Posterior cingulate gyrus (tissue), 11 donors: ENCODE results near the gene PITPNC1.
"Not testable (repeated sequence)": the region's sequence is repeated elsewhere in the genome, so short reads cannot be mapped to it uniquely, and the experiment has no call there.

Source experiments
- DNase-seq, 10 donors: peaks; one replicate each; pipeline versions ENCODE4 v3.0.0 to v3.0.0-alpha.2; 2020 to 2021; ENCODE audit warnings: mixed read lengths in 3 of 10
- intact Hi-C: fragments of 100-400 bp; cut with DNase I; formaldehyde crosslinking; loops from one replicate; pipeline ENCODE4 v1.15.1; 2023

PITPNC1 gene

DNA sequence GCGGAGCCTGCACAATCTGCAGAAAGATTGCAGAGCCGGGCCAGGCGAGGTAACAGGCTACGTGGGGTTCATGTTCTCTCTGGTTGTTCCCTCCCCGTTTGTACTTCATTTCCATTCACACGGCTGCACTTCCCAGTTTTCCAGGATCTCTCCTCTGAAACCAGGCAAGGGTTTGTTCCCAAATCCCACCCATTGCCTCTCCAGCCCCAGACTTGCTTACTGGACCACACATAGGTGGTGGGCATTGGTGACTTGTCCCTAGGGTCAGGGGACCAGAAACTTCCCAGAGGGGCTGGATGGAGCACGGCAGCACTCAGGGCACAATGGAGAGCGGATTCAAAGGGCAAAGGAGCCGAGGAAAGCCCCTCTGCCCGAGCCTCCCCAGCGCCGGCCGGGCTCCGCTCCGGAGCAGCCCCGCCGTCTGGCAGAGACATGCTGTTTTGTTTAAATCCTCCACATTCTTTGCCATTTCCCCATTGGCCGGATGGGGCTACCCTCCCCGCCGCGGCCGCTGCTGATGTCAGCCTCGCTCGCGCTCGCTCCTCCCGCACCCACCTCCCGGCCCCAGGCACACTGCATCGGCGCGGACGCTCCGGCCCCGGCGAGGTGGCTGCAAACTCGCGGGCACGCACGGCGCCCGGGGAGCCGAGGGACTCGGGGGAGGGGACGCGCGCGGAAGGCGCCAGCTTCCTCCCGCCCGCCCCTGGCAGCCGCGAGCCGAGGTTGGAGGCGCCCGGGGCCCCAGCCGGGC lies at the start of gene PITPNC1:
PITPNC1 (plus strand) TSS at position 545 of the 751 bp plus-strand sequence.
- intact Hi-C loops: loop anchor here (1.0 to 10.0 kb wide), 3 partner anchors 98 to 448 kb away; partner anchors contain the start of gene BPTF

DNA sequence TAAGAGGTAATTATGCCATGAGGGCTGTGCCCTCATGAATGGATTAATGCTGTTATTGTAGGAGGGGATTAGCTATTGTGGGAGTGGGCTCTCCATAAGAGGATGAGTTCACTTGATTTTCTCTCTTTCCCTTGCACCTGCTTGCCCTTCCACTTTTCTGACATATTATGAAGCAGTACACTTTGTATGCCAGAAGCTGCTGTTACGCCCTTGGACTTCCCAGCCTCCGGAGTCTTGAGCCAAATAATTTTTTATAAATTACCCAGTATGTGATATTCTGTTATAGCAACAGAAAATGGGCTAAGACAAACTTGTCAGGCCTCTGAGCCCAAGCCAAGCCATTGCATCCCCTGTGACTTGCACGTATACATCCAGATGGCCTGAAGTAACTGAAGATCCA lies 49.1 kb upstream of the PITPNC1 start:
- no peak for DNase-seq
- intact Hi-C loops: no loop called here

More for the DNA sequence above, at the start of gene PITPNC1:
- DNase-seq: peak; percentile 73 to 97 (median 89)

DNA sequence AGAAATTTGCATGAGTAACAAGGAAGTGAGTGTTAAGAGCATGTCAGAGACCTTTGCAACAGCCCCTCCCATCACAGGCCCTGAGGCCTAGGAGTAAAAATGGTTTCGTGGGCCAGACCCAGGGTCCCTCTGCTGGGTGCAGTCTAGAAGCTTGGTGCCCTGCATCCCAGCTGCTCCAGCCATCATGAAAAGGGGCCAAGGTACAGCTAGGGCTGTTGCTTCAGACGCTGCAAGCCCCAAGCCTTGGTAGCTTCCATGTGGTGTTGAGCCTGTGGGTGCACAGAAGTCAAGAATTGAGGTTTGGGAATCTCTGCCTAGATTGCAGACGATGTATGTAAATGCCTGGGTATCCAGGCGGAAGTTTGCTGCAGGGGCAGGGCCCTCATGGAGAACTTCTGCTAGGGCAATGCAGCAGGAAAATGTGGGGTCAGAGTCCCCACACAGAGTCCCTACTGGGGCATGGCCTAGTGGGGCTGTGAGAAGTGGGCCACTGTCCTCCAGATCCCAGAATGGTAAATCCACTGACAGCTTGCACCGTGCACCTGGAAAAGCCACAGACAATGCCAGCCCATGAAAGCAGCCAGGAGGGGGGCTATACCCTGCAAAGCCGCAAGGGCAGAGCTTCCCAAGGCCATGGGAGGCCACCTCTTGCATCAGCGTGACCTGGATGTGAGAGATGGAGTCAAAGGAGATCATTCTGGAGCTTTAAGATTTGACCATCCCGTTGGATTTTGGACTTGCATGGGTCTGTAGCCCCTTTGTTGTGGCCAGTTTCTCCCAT lies 45.5 kb upstream of the PITPNC1 start:
- intact Hi-C loops, DNase-seq: not testable (repeated sequence)

DNA sequence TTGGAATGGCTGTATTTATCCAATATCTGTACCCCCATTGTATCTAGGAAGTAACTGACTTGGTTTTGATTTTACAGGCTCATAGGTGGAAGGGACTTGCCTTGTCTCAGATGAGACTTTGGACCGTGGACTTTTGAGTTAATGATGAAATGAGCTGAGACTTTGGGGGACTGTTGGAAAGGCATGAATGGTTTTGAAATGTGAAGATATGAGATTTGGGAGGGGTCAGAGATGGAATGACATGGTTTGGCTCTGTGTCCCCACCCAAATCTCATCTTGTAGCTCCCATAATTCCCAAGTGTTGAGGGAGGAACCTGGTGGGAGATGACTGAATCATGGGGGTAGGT lies 44.9 kb upstream of the PITPNC1 start:
- DNase-seq, intact Hi-C loops: not testable (repeated sequence)

DNA sequence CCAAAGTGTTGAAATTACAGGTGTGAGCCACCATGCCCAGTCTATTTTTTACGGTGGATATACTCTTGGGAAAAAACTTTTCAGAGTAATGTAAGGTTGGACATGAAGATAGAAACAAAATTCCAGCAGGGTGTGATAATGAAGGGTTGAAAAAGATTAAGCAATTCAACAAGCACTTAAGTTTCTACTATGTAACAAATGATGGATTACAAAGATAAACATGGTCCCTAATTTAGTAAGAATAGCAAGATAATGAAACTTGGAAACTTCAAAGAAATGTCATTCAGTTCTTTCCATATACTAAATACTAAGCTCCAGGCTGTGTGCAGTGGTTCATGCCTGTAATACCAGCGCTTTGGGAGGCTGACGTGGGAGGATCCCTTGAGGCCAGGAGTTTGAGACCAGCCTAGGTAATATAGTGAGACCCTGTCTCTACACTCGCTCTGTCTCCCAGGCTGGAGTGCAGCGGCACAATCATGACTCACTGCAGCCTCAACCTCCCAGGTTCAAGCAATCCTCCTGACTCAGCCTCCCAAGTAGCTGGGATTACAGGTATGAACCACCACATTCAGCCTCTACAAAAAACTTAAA lies 41.7 kb upstream of the PITPNC1 start:
- intact Hi-C loops: no loop called here
- DNase-seq: no peak

DNA sequence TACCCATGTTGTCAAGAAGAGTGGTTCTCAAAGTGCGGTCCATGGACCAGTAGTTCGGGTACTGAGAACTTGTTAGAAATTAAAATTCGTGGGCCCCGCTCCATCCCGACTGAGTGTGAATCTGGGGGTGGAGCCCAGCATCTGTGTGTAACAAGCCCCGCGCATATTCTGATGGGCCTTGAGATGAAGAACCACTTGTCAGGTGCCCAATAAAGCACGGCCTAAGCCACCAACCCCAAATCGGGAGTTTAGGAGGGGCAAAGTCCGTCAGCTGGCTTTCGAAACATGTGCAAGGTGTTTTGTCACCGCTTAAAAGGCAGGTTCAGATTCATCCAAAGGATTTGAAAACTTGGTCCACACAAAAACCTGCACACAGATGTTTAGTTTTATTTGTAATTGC lies 40.2 kb upstream of the PITPNC1 start:
- DNase-seq: no peak
- intact Hi-C loops: no loop called here

DNA sequence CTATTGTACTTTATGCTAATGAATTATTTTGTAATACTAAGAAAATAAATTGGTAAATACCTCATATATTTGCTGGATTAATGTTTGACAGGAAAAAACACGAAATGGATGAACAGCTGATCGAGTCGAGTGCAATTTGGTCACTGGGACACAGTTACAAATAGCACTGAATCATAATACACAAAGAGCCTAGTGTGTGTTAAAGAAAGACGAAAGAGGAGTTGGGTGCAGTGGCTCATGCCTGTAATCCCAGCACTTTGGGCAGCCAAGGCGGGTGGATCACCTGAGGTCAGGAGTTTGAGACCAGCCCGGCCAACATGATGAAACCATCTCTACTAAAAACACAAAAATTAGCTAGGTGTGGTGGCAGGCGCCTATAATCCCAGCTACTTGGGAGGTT lies 38.7 kb upstream of the PITPNC1 start:
- DNase-seq, intact Hi-C loops: not testable (repeated sequence)

DNA sequence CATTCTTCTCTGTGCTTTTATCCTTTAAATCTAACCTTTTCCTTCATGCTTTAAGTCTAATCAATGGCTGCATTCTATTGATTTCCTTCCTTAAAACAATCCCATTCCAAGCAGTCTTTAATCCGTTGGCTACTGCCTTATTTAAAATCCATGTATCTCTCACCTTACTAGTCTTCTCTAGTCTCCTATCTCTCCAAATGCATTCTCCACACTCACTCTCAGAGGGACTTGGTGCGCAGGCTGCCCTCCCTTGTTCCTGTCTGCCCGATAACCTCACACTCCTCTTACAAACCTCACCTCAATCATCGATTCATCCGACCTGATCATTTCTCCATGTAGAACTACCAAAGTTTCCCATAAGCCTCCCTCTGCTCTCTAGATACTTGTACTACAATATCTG lies 33.8 kb upstream of the PITPNC1 start:
- DNase-seq: no peak
- intact Hi-C loops: no loop called here

DNA sequence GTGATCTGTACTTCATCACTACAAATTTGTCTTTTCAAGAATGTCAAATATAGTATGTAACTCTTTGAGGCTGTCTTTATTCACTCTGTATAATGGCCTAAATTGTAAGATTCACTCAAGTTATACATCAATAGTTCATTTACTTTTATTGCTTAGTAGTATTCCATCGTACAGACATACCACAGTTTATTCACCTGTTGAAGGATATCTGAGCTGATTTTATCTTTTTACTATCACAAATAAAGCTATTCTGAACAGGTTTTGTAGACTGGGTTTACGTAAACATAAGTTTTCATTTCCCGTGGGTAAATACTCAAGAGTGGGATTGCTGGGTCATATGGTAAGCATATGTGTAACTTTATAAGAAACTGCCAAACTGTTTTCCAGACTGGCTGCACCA lies 29.3 kb upstream of the PITPNC1 start:
- intact Hi-C loops: no loop called here
- DNase-seq: no peak

DNA sequence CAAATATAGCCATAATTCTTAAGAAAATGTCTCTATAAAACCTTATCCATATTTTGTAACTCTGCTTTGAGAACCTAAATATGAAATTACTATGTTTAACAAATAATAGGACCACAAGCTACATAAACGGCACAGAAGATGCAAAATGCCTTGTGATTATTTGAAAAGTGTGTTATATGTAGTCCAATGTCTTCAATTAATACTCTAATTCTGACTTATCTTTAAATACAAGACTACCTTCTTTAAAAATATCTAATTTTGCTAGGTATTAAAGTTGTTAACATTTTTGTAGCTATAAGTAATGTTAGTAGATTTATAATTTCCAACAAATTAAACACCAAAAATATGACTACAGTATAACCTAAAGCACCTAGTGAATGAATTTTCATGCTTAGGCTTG lies 27.7 kb upstream of the PITPNC1 start:
- intact Hi-C loops: no loop called here
- DNase-seq: no peak

DNA sequence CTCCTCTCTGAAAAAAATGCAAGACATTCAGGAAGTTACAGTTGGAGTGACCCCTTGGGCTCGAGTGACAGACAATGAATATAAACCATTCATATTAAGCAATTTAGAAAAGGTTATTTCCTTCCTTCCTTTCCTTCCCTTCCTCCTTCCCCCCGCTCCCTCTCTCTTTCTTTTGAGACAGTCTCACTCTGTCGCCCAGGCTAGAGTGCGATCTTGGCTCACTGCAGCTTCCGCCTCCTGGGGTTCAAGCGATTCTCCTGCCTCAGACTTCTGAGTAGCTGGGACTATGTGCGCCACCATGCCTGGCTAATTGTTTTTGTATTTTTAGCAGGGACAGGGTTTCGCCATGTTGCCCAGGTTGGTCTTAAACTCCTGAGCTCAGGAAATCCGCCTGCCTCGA lies 23.9 kb upstream of the PITPNC1 start:
- DNase-seq: no peak
- intact Hi-C loops: no loop called here

DNA sequence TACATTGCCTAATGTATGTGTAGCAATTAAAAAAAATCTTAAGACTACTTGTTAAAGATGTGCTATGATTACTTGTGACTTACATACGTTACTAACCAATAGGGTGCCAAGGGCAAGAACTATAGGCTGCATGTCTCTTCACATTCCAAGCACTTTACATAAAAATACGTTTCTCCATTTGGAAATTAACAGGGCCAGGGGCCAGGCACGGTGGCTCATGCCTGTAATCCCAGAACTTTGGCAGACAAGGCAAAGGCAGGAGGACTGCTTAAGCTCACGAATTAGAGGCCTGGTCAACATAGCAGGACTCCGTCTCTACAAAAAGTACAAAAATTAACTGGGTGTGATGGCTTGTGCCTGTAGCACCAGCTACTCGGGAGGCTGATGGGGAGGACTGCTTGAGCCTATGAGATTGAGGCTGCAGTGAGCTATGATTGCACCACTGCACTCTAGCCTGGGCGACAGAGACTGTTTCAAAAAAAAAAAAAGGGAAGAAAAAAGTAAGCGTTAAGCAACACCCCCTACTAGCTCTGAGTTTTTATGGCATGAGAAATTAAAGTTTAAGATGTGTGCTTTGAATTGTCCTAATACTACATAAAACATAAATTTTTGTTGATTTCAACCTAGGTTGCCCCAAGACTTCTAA lies 23.0 kb upstream of the PITPNC1 start:
- intact Hi-C loops: no loop called here

DNA sequence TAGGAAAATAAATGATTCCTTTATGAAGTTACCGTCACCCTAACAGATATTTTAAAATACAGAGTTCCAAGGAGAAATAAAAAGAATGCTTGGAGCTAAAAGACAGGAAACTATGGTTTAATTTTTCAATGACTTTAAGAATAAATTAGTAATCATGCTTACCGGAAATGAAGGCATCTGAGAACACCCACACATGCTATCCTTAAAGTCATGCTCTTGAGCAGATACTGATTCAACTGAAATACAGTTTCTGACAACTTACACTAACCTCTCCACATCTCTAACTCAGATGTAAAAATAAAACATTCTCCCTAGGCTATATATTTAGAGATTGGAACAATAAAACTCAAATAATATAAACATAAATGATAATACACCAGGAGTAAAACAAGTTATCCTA lies 18.5 kb upstream of the PITPNC1 start:
- DNase-seq: no peak
- intact Hi-C loops: no loop called here

More for the DNA sequence above, 23.0 kb upstream of the PITPNC1 start:
- no peak for DNase-seq

DNA sequence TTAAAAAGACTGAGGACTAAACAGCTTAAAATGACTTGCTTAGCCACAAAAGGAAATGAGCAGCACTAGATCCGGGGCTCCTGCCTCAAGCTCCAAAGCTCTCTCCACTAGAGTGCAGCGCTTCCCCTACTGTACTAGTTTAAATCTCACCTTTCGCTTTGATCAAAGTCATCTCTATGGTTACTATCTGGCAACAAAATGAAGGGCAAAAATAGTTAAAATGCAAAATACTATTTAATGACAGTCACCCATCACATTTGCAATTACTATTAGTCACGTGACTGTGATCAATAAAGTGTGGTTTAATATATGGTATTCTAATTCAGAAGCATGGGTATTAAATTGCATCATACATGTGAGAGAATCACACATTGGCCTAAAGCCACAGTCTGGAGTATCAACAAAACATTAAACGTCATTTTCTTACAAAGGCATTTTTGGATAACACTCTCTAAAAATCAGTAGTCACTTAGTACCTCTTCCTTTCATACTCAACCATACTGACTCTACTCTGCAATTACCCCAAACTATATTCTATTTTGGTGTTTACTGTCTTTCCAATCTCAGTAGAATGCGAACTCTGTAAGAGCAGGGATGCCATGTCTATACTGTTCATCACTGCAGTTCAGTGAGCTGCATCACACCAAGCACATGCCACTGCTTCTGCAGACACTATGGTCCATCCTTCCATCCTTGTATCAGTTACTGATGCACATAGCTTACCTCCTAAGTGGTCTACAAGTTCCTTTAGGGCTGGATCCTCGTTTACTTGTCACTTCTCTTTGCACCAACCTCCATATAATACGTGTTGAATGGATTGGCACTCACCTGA lies 16.9 kb upstream of the PITPNC1 start:
- DNase-seq: no peak
- intact Hi-C loops: loop anchor here (10.0 kb wide), 1 partner anchor 115 kb away; the partner anchor contains the start of gene HELZ

DNA sequence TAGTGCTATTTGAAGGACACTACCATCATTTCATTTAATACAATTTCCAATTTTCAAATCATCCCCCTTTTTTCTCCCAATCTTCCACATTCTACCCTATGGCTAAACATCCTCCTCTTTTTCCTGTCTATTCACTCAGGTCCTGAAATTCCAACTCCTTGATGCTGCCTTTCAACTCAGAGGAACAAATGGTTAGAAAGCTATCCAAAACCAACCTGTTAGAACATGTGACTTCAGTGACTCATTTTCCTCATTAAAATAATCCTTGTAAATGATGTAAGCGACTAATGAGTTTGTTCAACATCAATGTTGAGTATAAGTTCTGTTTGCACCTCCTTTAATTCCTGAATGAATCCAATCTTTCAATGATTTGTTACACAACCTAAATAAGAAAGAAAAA lies 16.2 kb upstream of the PITPNC1 start:
- intact Hi-C loops: loop anchor here (10.0 kb wide), 1 partner anchor 116 kb away; the partner anchor contains the start of gene HELZ
- DNase-seq: no peak

DNA sequence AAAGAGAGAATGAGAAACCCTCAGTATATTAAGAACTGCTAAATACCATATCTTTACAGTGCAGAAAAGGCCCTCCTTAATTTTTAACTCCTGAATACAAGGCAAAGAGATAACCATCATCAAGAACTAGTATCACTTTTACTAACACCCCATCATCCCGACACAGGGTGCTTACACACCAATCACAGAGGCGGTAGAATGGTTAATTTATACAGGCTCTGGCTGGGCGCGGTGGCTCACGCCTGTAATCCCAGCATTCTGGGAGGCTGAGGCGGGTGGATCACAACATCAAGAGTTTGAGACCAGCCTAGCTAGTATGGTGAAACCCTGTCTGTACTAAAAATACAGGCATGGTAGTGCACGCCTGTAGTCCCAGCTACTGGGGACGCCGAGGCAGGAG lies 14.9 kb upstream of the PITPNC1 start:
- DNase-seq: no peak
- intact Hi-C loops: loop anchor here (10.0 kb wide), 1 partner anchor 117 kb away; the partner anchor contains the start of gene HELZ

DNA sequence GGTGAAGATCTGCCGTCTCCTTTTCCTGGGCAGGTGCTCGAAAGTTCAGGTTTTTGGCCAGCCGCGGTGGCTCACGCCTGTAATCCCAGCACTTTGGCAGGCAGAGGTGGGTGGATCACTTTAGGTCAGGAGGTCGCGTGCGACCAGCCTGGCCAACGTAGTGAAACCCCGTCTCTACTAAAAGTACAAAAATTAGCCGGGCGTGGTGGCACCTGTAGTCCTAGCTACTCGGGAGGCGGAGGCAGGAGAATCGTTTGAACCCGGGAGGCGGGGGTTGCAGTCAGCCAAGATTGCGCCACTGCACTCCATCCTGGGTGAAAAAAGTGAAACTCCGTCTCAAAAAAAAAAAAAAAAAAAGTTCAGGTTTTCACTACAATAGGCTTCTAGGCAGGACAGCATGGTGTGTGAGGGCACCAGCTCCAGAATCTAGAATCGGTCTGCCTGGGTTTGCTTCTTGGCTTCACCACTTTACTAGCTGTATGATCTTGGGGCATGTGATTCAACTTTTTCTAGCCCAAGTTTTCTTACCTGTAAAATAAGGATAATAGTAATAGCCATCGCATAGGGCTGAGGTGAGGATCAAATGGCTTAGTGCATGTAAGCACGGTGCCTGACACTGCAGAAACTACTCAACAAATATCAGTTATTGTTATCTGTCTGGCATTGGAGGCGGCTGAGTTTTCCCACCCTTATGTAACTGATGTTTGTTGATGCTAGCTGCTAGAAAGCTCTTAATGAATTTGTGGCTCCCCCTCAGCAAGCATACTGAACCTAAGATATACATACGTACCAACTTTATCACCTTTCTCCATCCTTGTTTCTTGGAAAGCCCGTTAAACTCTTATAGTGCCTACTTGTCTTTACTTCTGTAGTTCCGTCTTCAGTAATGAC lies 12.0 kb upstream of the PITPNC1 start:
- intact Hi-C loops: loop anchor here (10.0 kb wide), 1 partner anchor 120 kb away; the partner anchor contains the start of gene HELZ
- DNase-seq: no peak

DNA sequence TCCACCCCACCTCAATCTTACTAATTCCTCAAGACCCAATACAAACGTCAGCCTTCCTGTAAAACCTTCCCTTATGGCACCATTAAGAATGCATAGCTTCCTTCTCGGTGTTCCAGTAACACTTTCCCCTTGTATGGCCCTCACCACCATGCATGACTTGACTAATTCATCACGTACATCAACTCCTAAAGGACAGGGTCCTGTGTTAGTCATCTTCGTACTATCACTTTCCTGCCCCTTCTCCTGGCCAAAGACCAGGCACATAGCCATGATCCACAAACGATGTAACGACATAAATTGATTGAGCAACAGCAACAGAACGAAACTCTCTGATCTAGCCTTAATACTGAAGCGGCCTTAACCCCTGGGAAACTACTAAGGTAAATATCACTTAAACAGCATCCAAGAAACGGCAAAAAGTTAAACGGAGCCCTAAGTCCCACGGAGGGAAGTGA lies 11.3 kb upstream of the PITPNC1 start:
- intact Hi-C loops: loop anchor here (10.0 kb wide), 1 partner anchor 121 kb away; the partner anchor contains the start of gene HELZ
- no peak for DNase-seq
